Stimulated activated CD4-positive, alpha-beta T cell treated with anti-CD3 and anti-CD28 coated beads, TNF-alpha, amount 100 ng/mL, for 24 hours (primary cell): Measurements from ENCODE around the gene CHST1.

ENCODE experiments used
- DNase-seq, 3 experiments: peaks; one replicate each; pipeline ENCODE4 v3.0.0-alpha.2; 2020; ENCODE audit warnings: low read depth in 3 of 3

The CHST1 gene

DNA sequence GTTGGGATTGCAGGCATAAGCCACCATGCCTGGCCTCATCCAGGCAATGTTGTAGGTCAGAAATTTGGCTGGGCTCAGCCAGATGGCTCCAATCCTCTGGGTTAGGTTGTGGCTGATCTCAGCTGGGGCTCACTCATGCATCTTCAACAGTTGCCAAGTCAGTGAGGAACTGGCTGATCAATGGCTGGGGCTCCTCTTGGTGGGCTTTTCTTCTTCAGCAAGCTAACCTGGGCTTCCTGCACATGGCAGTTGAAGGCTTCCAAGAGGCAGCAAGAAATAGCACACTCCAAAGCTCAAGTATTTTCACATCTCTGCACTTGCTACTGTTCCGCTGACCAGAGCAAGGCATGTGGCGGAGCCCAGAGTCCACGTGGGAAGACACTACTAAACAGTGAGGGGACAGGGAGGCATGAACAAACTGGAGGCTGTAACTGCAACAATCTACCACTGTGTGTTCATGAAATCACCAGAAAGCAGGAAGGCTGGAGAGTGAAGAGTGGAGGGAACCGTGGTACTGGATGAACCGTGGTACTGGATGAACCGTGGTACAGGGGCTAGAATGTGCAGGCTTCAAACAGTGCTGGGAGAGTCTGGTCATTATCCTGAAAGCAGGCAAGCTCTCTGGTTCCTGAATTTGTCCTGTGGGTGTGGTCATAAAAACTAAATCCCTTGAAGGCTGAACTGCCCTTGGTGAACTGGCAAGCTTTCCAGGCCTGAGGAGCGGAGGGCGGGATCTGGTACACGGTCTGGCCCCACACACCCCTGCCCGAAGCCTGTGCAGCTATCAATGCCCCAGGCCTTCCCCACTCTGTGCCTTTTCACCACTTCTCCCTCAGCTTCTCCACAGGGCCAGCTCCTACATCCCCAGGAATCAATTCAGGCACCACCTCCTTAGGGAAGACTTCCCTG, 20.2 kb downstream of the CHST1 start:
- no peak for DNase-seq

- no peak for DNase-seq
These were observed 21.7 kb downstream of the CHST1 start for GRCh38 chr11:45643598-45644260.

GRCh38 chr11:45641961-45642360, 23.5 kb downstream of the CHST1 start:
- no peak for DNase-seq

DNA sequence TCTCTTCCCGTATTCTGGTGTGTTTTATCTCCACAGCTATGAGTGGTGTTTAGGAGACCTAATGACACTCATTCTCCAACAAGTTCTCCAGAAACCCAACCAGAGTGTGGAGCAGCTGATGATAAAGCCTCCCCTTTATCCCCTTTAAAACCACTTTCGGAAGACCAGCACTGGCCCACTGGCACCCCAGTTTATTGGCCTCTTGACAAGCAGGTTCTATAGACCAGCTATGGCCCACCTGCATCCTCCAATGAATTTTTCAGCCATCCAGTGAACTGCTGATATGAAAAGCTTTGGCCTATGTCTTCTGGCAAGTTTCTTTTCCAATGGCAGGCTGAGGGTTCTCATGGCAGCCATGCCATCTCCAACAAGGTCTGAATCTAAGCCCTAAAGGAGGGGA, 27.4 kb downstream of the CHST1 start:
- no peak for DNase-seq

GRCh38 chr11:45635907-45636306, 29.5 kb downstream of the CHST1 start:
- DNase-seq = no peak

DNA sequence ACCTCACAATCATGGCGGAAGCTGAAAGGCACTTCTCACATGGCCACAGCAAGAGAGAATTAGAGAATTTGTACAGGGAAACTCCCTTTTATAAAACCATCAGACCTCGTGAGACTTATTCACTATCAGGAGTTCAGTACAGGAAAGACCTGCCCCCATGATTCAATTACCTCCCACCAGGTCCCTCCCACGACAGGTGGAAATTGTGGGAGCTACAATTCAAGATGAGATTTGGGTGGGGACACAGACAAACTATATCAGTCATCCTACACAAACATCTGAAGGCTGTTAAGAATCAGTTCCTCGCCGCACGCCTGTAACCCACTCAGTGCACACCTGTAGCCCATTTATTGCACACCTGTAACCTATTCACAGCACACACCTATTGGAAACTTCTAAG, 39.8 kb downstream of the CHST1 start:
- DNase-seq = no peak

DNA sequence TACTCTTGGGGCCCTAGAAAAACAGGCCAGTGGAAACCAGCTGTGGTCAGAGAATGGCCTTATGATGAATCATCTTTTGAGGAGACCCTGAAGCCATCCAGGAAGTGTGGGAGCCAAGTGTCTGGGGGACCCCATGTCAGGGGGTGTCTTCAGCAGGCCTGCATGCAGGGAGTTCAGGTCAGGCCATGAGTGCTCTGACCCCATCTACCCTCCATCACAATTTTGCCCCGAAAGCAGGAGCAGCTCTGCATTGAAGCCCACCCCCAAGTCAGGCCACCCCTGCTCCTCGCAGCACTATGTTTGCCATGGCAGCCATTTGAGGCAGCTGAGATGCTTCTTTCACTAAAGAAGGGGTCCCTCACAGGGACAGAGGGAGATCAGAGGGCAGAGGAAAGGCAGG, 41.3 kb downstream of the CHST1 start:
- no peak for DNase-seq

DNA sequence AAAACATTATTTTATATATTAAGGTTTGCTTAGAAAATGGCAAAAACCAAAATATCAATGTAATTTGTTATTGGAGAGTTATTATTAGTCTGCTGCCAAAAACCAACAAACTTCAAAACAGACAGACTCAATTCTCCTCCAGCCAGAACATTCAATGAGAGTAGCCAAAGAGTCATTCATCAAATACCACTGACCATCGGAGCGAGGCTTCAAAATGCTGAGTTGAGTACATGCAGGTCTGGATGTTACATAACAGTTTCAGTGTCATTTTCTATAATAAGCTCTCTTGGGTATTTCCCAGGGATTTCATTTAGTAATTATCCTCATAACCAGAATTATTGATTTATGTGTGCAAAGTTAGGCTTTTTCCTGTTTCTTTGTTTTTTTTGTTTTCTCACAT, 42.6 kb downstream of the CHST1 start:
- no peak for DNase-seq

GRCh38 chr11:45622283-45622682, 43.1 kb downstream of the CHST1 start:
- DNase-seq = no peak

- DNase-seq = no peak
These were observed 43.8 kb downstream of the CHST1 start for GRCh38 chr11:45621588-45621987.

DNA sequence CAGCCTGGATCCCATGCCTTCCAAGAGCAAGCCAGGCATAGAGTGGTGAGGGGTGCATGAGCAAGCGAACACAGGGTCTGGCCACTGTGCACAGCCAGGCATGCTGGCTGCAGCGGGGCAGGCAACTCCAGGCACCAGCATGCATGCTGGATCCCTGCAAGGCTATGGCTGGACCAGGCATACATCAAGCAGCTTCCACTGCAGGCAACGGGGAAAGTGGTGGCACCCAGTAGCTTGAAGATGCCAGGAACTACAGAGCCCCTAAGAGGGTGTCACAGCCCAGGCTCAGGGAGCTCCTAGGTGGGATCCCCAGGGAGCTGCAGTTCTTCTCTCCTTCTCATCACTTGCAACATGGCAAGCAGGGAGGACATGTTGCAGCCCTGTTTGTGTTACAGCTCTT, 45.2 kb downstream of the CHST1 start:
- DNase-seq = no peak

DNA sequence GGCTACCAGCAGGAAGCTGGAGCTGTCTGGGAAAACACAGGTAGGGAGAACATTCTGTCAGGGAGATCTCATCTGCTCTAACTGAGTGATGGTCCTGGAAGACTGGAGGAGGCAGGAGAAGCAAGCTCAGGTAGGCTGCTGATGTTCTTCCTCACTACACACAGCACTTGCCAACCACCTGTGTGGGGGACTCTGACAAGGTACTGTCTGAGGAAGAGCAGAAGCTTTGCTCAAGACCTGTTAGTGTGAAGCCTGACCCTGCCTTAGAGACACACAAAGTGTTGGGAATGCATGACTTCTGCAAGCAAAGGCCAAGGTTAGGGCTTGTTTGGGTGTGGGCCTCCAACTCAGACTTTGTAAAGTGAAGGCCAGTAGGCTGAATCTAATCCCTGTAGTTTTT, 46.5 kb downstream of the CHST1 start:
- no peak for DNase-seq

GRCh38 chr11:45617871-45618601, 47.4 kb downstream of the CHST1 start:
- no peak for DNase-seq

DNA sequence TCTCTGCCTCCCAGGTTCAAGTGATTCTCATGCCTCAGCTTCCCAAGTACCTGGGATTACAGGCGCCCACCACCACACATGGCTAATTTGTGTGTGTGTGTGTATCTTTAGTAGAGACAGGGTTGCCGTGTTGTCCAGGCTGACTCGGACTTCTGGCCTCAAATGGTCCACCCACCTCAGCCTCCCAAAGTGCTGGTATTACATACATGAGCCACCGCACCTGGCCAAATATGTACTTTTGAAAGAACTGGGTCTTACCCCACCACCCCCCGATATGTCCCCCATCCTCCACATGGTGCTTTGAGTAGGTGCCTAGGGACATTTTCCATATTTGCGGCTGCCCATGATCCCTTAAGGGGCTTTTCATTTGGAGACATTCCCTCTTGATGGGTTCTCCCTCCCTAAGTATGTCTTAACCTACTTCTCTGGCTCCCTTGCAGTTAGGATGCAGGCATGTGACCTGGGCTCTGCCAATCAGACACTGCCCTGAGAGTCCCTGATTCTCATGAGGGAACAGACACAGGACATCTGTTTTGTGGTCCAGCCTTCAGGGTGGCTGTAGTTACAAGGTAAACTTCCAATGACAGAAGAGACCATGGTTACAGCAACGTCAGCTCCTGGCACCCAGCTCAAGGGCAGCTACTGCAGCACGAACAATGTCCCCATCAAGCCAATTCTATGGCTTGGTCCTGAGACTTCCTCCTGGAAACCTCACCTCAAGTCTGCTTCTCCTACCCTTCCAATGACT, 48.4 kb downstream of the CHST1 start:
- no peak for DNase-seq

GRCh38 chr11:45615182-45615792, 50.1 kb downstream of the CHST1 start:
- no peak for DNase-seq

GRCh38 chr11:45614196-45614828, 51.1 kb downstream of the CHST1 start:
- no peak for DNase-seq

GRCh38 chr11:45610627-45611026, 54.8 kb downstream of the CHST1 start:
- DNase-seq = no peak

DNA sequence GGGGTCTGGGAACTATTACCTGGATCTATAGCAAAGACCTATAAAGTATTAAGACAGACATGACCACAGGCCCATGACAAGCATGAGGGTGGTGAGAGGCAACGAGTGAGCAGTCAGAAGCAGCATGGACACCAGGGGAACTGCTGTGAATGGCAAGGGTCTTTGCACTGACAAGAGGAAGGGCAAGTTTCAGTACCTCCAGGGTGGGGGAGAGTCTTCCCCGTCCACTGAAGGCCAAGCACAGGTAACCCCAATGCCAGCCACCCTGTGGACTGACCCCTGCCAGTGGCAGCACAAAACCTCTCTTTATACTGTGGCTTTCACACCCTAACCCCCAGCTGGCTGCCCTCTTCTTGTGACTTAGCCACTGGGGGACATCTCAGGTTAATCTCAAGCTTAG, 55.5 kb downstream of the CHST1 start:
- no peak for DNase-seq

DNA sequence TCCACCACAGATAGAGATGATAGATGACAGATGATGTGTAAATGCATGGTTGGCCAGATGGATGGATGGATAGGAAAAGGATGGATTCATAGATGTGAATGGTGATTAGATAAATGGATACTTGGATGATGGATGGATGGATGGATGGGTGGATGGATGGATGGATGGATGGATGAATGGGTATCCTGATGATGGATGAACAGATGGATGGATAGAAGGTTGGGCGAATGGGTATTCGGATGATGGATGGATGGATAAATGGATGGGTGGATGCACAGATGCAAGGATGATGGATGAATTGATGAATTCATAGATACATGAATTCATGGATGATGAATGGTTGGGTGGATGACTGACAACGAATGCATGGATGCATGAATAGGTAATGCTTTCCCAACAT, 56.1 kb downstream of the CHST1 start:
- DNase-seq = no peak

GRCh38 chr11:45607995-45608394, 57.4 kb downstream of the CHST1 start:
- DNase-seq = no peak
